Inflammatory macrophage treated with lipopolysaccharide for 1 hour (primary cell): ENCODE data around the gene IGF1R.
A peak's percentile ranks its signal among the peaks of the same experiment; 100 is the strongest.

ENCODE experiments used
- DNase-seq, 2 donors: peaks; one replicate each; pipeline ENCODE4 v3.0.0-alpha.2; 2020 to 2022

Gene IGF1R

DNA sequence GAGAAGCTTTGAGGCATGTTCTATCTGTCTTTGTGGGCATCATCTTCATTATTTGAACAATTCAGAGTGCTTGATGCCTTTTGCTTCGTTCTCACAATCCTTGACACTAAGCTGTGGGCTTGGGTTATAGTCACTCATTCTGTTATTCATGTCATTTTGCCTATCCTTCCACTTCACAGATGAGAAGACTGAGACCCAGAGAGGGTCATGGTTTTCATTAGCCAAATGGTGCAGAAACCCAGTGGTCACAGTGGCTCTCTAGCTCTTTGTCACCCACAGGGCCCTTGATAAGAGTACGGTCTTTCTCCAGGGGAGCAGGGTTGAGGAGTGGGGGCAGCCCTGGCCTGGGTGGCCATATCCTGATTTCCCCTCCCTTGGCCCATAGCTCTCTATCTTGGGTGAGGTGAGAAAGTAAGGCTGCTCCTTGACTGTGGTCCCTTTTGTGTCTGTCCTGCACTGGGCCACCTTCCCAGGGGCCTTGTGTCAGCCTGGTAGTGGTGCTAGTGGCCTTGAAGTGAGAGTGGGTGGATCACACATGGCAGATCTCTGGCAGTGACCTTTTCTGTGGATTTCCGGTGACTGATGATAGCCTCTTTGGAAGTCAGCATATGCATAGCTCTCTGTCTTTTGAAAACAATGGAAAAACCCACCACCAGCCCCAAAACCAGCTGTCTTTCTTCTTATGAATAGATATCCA lies 130.1 kb downstream of the IGF1R start:
- DNase-seq = peak in 1 of 2 donors; percentile 41

DNA sequence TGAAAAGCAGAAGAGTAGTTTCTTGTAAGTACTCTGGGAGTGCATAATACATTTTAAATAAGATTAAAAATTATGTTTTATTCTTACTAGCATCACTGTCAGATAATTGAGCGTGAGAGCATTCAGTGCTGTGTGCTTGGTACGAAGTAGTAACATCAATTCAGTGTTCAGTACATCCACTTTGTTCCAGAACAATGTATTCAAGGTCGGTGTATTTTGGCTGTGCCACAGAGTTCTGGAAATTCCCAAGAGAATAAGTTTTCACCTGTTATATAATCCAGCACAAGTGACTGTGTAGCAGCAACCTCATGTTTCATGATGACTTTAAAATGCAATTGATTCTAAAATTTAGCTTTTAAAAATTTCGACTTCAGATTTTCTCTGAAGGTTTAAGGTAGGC lies 130.6 kb downstream of the IGF1R start:
- no peak for DNase-seq

DNA sequence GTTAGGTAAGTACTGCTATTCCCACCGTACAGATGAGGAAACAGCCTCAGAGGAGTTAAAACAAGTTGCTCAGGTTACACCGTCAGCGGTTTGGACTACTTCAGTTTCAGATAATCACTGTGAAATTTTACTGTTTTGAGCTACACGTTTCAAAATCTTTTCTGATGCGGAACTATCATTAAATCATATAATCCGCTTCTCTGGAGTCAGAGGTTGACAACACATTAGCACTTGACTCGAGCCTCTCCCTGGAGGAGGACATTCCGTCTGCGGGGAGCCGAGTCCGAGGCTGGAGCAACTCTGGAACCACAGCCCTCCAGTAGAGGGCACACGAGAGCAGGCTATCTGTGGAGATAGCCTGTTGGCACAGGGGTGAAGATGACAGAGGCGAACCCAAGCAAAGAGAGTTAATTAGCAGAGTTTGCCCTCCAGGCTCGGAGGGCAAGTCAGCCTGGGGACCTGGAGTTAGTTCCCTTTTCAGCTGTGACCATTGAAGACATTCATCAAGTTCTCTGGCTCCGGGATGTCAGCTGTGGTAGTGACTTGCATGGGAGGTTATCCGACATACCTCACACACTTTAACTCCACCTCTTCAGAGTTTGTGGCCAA lies 131.2 kb downstream of the IGF1R start:
- DNase-seq = peak; percentile 60 to 95

DNA sequence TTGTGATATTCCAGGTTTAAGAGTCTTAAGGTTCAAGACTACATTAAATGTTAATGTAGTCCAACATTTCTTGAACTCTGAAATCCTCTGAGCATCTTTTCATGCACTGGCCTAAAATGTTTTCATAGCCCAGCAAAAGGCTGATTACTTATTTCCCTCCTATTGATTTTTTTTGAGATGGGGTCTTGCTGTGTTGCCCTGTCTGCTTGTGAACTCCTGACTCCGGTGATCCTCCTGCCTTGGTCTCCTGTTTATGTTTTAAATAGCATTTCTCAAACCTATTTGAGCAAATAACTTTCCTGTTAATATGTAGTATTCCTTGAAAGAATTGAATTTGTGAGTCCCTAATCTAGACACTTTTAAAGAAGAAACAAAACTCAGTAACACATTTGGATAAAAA lies 133.5 kb downstream of the IGF1R start:
- DNase-seq = no peak

DNA sequence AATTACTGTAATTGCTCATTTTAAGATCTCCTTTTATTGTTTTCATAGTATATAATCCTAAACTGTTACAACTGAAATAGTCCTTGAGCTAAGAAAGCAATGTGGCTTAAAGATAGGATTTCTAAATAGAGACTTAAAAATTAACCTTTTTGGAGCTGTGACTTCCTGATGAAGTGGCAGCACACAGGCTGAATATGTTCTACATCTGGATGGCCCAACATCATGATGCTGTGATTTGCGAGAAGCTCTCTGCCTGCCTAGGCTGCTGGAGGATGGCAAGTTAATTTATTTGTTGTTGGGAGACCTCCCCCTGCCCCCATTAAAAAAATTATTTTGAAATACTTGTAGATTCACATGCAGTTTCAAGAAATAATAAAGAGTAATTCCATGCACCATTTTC lies 134.5 kb downstream of the IGF1R start:
- DNase-seq = no peak

DNA sequence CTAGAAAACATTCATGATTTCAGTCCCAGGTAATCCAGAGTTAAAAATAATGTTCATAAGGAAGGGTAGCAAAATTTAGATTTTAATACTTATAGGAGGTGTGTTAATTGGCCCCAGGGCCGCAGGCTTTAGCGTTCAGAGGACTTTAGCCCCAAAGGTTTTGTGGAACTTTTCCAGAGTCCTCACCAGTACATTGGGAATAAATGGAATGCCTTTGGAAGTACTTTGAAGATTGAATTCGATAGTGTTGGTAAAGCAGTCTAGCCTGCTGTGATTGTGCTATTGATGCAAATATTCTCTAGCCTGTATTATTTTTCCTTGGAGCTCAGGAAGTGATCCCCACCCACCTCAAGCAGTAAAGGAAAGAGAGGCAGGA lies 137.1 kb downstream of the IGF1R start:
- DNase-seq = no peak

DNA sequence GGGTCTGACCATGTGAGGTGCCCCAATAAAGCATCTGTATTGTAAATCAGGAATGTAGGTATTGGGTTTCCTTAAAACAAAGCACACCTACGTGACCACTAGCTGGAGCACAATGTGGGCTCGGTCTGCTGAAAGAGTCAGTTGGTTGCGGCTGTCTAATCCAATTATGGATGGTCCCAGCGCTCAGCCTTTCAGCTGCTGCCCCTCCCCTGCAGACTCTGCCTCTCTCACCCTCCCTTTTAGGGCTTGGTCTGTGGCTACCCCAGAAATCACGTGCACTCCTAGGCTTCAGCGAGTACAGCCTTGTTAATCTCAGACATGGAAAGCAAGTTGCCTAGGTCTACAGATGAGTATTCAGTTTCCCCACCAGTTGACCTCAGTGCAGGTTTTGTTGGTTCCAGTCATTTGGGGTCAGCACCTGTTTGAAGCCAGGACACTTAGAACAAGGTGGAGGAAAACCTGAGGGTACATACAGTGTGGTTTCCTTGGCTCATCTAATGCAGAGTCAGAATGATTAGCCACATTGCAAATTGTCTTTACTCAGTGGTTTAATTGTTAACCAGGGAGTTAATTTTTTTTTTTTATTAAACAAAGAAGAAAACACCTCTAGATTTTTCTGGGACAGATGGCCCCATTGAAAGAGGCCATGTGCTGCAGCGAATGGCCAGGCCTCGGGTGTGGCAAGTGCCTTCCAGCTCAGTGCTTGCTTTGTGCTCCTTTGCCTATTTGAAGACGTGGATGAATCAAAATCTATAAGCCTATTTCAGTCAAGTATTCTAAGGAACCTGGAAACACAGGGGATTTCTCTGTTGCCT lies 137.7 kb downstream of the IGF1R start:
- DNase-seq = no peak

DNA sequence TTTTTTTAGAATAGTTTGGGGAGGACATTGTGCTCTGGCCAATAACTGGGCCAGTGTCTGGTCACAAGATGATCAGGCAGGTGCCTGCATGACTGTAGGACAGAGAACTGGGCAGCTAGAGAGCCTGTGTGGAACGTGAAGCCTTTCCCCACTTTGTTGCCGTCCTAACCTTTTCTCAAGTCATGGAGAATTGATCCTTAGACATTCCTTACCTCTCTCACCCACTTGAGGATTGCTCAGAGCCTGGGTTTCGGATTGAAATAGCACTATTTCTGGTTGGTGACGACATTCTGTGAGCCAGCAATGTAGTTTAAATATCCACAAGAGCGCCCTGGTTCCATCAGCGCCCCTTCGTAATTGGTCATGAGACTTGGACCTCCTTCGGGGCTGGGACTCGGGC lies 138.4 kb downstream of the IGF1R start:
- peak in 1 of 2 donors; percentile 61 for DNase-seq

DNA sequence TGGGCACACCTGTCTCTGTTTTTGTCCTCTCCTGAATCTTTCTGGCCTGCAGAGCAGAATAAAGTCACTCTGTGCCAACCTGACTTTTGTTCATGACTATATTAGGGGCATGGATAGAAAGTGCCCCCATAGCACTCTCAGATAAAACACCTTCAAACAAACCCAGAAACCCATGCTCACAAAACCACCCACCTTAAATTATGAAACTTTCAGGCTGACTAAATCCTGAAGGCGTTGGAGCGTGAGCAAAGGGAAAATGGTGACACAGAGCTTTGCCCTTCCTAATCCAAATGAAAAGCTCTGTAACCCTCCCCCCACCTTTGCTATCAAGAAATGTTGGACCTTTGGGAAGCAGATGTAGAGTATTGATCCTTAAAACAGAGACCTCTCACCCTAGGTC lies 138.9 kb downstream of the IGF1R start:
- DNase-seq = peak; percentile 62 to 86

DNA sequence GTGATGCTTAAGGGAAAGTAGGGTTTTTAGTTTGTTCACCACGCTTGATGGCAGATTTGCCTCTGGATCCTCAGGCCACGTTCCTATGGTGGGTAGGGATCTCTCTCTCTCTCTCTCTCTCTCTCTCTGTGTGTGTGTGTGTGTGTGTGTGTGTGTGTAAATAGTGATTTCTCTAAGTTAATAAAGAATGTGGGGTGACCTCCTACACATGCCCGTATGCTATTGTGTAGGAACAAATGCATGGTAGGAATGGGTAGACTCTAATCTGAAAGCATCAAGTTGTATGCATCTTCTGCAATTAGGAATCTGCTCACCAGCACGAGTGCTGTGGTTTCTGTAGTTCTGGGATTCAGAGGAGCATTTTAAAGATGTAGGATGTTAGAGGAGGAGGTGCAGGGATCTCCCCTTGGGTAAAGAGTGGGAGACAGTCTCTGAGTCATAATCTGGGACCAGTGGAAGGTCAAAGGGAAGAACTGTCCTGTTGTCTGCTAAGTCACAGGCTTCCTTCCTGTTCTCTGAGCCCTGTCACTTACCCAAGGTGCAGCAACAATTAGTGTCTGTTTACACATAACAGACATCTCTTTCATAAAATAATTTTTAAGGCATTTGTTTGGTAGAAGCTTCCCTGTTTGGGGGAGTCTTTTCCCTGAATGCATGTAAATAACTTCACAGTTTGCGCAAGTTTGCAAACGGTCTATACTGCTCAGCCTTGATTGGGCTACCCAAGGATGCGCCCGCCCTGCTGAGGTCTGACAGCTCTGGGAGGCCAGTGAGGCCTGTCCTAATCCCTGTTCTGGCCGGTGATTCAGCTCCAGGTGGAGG lies 139.8 kb downstream of the IGF1R start:
- DNase-seq = peak; percentile 84 to 99

DNA sequence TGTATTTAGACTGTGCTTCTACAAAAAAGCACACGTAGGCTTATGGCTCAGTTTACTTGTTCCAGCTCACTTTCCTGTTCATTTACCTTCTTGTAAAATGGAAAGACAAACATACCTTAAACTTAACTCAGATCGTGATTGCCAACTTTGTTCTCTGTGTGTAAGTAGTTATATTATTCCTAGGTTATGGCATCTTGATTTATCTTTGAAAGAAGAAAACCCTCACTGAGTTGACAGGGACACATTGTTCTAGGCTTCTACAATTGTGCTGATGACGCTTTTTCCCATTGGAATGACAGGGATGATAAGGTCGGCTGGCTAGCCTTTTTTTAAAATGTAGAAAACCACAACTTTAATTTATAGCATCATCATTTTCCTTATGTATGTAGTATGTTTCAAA lies 140.7 kb downstream of the IGF1R start:
- no peak for DNase-seq

DNA sequence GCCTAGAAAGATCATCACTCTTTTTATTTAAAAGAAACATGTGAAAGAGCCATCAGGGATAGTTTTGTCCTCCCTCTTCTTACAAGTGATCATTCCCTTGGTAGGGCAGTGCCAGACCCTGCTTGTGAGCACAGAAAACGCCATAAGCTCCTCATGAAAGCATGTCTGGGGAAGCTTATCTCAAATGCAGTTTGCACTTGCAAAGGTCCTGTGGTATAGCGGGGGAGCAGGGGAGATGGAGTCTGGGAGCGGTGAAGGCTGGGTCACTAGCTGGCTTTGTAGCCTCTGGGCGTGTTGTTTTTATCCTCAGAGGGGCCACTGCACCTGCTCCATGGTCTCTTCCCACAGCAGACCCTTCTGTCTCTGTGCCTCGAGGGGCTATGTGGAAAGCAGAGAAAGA lies 141.9 kb downstream of the IGF1R start:
- no peak for DNase-seq

DNA sequence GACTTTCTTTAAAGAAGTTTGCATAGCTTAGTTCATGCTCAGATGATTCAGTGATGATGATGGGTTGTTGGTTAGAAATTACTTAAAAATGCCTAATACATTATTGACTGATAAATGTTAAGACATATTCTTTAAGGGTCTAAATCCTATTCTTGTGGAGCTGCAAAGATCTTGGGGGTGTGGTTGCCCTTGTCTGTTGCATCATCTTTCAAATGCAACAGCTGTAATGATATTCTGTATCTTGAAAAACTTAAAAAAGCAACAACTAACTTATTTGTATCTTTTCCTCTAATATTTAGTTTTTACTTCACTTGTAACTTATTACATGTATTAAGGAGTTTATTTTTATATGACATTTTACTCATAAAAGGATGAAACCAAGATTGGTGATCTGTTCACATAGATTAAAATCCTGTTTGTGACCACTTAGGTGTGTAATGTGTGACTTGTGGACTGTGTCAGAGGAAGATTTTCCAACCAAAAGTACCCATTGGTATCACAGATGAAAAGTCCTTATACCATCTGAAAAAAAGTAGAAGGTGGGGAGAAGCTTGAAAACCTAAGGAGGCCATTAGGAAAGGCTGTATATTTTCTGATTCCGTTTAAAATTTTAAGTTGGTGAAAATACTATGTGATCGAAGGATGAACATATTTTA lies 142.8 kb downstream of the IGF1R start:
- DNase-seq = no peak

DNA sequence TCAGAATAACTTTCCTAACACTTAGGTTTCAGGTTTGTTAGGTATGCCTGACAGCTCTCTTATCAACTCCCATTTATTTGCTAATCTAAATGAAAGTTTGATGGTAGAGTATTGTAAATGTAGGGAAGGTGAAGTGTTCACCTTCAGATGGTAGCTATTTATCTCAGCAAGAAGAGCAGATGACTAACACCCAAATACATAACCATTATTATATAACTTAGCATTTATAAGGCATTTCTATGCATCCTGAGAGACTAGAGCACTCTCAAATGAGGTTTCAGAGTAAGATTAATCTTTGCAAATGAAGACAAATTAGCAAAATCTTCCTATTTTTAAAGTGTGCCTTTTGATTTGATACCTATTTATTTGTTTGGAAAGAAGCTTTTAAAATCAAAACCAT lies 143.8 kb downstream of the IGF1R start:
- no peak for DNase-seq

DNA sequence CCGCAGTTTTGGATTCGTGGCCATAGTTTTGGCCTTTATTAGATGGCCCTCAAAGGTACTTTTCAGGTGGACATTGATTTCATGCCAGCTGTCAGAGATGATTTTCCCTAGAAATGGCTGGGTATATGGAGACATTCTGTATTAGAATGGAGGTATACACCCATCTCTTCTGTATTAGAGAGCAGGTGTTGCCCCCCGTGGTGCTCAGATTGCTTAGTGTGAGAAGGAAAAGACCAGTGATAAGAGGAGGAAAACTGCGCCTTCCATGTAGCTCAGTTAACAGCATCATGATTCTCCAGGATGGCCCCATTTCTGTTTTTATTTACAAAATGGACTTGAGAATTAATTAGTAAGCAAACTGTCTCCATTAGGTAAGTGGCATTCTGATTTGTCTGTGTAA lies 145.9 kb downstream of the IGF1R start:
- DNase-seq = no peak

DNA sequence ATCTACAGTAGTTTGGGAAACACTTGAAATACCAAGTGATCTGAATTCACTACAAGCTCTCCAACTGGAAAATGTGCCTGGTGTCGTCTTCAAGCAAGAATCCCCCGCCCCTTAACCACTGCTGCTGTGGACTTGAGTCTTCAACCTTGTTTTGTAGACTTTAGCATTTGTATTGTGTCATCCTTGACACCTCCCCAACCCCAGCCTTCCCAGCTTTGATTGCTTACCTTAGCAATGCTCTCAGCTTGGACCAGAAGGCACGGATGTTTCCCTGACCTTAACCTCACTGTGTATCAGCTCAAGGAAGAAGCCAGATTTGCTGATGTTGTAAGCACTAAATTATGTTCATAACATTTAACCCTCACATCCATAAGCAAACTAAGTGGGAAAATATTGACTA lies 146.4 kb downstream of the IGF1R start:
- no peak for DNase-seq

DNA sequence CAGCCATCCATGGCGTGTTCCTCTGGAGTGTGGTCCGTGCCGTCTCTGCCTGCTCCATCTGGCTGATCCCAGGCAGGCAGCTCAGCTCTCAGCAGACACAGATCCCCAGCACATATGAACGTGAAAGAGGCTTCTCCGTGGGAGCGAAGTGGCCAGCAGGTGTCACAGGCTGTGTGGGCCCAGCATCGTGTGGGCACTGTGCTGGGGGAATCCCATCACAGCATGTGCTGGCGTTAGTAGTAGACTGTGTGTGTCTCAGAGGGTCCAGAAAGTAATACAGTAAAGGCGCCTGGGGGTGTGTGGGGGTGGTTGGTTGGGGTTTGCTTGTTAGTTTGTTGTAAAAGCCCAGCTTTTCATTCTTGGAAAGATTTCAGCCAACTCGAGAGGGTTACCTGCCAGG lies 147.6 kb downstream of the IGF1R start:
- no peak for DNase-seq

DNA sequence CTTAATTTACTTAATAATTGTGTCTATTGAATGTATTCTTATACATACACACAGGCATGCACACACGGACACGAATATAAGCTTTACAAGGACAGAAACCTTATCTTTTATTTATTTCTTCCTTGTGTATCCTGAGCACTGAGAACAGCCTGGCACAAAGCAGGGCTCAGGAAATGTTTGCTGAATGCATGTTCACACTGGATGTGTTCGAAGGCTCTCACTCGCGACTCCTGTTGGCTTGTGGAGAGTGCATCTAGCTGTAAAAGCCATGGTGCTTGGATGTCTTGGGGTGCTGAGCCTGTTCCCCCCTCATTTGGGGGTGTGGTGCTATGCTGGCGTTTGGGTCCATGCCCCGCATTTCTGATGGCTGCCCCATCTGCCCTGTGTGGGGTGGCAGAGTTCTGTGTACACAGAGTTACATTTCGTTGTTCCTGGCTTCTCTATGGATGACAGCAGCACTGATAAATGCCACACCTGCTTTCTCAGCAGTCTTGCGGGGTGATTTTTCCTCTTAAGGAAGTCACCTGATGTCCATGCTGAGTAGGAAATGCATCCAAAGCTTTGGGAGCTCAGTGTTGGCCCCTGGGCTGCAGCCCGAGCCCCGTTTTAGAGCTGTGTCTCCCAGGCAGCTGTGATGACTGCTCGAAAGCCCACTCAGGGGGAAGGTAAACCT lies 148.5 kb downstream of the IGF1R start:
- DNase-seq = no peak

DNA sequence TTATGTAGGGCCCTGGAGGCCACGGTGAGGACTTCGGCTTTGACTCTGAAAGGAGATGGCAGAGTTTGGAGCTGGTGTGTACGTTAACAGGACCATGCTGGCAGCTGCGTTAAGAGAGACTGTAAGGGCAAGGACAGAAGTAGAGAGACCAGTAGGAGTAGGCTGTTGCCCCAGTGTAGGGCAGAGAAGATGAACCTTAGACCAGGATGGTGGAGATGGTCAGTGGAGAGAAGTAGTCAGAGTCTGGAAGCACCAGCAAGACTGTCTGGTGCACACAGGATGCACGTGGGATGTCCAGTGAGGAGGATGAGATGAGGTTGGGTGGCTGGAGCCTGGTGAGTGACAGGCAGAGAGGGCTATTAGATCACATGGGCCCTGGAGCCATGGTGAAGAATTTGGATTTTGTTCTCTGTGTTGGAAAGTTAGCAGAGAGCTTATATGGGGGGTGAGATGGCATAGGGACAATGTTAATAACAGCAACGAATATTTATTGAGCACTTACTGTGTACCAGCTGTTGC lies 150.1 kb downstream of the IGF1R start:
- no peak for DNase-seq

DNA sequence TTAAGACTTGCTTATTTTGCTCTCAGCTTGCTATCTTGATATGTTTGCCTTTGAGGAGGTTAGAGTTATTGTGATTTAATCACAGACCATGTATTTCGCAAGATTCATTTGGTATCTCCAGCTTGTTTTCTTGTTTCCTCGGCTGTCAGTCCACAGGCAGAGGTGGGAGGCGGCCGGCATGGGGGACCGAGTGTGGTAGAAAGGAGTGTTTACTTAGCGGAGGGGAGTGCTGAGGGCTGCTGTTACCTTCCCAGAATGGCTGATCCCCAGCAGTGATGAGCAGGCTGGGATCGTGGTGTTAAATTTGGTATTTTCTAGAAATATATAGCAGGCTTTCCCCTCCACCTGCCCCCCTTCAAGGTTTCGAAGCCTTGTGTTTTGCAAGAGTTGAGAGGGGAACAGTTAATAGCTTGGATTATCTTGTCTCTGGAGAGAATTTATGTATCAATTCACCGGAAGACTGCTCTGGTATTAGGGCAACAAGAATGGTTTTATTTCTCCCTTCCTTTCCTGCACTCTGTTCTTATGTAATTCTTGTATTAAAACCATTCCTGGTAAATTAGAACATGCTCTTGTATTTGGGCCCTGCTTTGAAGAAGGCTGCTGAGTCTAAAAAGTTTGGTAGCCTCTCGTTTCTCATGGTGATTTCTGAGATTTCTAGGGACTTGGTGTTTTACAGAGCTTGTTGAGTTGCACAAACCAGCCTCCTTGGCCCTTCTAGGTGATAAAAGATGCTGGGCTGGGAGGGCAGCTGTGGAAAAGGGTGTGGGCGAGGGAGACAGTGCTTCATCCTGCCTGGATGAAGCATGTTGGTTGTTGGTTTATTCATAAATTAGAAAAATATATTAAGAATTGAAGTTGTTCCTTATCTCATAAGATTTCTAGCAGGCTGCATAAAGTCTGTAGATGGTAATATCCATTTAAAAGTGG lies 151.4 kb downstream of the IGF1R start:
- no peak for DNase-seq
